ENCODE results near the gene ACVR1C.

DNA sequence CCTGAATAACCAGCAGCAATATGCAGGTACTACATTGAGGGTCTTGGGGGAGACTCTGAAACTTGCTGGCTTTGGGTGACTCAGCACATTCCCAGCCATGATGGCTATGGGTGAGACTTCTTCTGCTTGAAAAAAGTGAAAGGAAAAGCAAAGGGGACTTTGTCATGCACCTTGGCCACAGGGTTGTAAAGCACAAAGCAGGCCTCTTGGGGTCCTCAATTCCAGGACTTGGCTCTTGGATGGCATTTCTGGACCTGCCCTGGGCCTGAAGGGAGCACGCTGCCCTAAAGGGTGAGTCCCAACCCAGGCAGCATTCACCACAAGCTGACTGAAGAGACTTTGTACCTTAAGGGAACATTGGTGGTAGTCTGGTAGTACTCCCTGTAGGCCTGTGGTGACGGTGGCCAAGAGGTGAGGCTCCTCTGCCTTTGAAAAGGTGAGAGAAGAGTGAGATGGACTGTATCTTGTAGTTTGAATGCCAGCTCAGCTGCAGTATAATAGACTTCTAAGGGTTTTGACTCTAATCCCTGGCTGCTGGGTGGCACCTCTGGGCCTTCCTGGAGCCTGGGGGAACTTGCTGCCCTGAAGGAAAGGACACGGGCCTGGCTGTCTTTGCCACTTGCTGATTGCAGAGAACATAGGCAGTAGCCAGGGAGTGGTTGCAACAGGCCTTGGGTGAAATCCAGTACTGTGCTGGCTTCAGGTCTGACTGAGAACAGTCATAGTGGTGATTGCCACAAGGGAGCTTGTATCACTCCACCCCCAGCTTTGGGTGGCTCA, 148.3 kb downstream of the ACVR1C start:
- TF ChIP-seq ESRRA (CRISPR knock-in tag; IDR thresholded peaks at IDR 0.05; ENCODE audit: borderline replicate concordance) (no peak), FOXK1 (CRISPR knock-in tag; IDR thresholded peaks at IDR 0.05) (no peak), OVOL2 (CRISPR knock-in tag; IDR thresholded peaks at IDR 0.05; ENCODE audit: borderline replicate concordance) (no peak), NR3C1 (CRISPR knock-in tag; conservative IDR thresholded peaks at IDR 0.05; ENCODE audit: low read depth) (no peak), IRF1 (CRISPR knock-in tag; IDR thresholded peaks at IDR 0.05) (no peak), CBFB (CRISPR knock-in tag; IDR thresholded peaks at IDR 0.05; ENCODE audit: low read depth) (no peak), ZBTB43 (CRISPR knock-in tag; IDR thresholded peaks at IDR 0.05) (no peak), ZNF423 (CRISPR knock-in tag; IDR thresholded peaks at IDR 0.05) (no peak)
- TF ChIP-seq, protein P1, sequence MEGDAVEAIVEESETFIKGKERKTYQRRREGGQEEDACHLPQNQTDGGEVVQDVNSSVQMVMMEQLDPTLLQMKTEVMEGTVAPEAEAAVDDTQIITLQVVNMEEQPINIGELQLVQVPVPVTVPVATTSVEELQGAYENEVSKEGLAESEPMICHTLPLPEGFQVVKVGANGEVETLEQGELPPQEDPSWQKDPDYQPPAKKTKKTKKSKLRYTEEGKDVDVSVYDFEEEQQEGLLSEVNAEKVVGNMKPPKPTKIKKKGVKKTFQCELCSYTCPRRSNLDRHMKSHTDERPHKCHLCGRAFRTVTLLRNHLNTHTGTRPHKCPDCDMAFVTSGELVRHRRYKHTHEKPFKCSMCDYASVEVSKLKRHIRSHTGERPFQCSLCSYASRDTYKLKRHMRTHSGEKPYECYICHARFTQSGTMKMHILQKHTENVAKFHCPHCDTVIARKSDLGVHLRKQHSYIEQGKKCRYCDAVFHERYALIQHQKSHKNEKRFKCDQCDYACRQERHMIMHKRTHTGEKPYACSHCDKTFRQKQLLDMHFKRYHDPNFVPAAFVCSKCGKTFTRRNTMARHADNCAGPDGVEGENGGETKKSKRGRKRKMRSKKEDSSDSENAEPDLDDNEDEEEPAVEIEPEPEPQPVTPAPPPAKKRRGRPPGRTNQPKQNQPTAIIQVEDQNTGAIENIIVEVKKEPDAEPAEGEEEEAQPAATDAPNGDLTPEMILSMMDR (IDR thresholded peaks at IDR 0.05): no peak
- TF ChIP-seq, protein P2, sequence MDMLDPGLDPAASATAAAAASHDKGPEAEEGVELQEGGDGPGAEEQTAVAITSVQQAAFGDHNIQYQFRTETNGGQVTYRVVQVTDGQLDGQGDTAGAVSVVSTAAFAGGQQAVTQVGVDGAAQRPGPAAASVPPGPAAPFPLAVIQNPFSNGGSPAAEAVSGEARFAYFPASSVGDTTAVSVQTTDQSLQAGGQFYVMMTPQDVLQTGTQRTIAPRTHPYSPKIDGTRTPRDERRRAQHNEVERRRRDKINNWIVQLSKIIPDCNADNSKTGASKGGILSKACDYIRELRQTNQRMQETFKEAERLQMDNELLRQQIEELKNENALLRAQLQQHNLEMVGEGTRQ (CRISPR knock-in tag; IDR thresholded peaks at IDR 0.05): no peak
- TF ChIP-seq, protein P3, sequence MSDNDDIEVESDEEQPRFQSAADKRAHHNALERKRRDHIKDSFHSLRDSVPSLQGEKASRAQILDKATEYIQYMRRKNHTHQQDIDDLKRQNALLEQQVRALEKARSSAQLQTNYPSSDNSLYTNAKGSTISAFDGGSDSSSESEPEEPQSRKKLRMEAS (CRISPR knock-in tag; IDR thresholded peaks at IDR 0.05): no peak
- TF ChIP-seq, protein P4, sequence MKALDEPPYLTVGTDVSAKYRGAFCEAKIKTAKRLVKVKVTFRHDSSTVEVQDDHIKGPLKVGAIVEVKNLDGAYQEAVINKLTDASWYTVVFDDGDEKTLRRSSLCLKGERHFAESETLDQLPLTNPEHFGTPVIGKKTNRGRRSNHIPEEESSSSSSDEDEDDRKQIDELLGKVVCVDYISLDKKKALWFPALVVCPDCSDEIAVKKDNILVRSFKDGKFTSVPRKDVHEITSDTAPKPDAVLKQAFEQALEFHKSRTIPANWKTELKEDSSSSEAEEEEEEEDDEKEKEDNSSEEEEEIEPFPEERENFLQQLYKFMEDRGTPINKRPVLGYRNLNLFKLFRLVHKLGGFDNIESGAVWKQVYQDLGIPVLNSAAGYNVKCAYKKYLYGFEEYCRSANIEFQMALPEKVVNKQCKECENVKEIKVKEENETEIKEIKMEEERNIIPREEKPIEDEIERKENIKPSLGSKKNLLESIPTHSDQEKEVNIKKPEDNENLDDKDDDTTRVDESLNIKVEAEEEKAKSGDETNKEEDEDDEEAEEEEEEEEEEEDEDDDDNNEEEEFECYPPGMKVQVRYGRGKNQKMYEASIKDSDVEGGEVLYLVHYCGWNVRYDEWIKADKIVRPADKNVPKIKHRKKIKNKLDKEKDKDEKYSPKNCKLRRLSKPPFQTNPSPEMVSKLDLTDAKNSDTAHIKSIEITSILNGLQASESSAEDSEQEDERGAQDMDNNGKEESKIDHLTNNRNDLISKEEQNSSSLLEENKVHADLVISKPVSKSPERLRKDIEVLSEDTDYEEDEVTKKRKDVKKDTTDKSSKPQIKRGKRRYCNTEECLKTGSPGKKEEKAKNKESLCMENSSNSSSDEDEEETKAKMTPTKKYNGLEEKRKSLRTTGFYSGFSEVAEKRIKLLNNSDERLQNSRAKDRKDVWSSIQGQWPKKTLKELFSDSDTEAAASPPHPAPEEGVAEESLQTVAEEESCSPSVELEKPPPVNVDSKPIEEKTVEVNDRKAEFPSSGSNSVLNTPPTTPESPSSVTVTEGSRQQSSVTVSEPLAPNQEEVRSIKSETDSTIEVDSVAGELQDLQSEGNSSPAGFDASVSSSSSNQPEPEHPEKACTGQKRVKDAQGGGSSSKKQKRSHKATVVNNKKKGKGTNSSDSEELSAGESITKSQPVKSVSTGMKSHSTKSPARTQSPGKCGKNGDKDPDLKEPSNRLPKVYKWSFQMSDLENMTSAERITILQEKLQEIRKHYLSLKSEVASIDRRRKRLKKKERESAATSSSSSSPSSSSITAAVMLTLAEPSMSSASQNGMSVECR (CRISPR knock-in tag; IDR thresholded peaks at IDR 0.05; ENCODE audit: borderline replicate concordance): no peak
- TF ChIP-seq, protein P5, sequence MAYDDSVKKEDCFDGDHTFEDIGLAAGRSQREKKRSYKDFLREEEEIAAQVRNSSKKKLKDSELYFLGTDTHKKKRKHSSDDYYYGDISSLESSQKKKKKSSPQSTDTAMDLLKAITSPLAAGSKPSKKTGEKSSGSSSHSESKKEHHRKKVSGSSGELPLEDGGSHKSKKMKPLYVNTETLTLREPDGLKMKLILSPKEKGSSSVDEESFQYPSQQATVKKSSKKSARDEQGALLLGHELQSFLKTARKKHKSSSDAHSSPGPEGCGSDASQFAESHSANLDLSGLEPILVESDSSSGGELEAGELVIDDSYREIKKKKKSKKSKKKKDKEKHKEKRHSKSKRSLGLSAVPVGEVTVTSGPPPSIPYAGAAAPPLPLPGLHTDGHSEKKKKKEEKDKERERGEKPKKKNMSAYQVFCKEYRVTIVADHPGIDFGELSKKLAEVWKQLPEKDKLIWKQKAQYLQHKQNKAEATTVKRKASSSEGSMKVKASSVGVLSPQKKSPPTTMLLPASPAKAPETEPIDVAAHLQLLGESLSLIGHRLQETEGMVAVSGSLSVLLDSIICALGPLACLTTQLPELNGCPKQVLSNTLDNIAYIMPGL (CRISPR knock-in tag; IDR thresholded peaks at IDR 0.05): no peak
